Measurements from ENCODE around the gene UTF1.
A peak's percentile ranks its signal among the peaks of the same experiment; 100 is the strongest.
"Not testable (repeated sequence)": the region's sequence is repeated elsewhere in the genome, so short reads cannot be mapped to it uniquely, and the experiment has no call there.

The UTF1 gene

GRCh38 chr10:133229265-133230043 lies 563 bp upstream of the UTF1 start:
- peak in 1 of 5 donors; percentile 8 for DNase-seq

DNA sequence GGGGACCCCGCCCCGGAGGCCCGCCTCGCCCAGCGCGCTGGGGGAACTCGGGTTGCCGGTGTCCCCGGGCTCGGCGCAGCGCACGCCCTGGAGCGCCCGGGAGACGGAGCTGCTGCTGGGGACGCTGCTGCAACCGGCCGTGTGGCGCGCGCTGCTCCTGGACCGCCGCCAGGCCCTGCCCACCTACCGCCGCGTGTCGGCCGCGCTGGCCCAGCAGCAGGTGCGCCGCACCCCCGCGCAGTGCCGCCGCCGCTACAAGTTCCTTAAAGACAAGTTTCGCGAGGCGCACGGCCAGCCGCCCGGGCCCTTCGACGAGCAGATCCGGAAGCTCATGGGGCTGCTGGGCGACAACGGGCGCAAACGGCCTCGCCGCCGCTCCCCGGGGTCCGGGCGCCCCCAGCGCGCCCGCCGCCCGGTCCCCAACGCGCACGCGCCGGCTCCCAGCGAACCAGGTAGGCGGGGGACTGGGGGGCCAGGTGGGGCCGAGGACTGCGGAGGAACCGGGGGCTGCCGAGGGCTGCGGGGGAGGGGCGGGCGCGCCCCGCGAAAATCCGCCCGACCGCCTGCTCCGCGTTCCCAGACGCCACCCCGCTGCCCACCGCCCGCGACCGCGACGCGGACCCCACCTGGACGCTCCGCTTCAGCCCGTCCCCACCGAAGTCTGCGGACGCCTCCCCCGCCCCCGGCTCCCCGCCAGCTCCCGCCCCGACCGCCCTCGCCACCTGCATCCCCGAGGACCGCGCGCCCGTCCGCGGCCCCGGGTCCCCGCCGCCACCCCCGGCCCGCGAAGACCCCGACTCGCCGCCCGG lies 574 bp downstream of the UTF1 start:
- no peak for DNase-seq

DNA sequence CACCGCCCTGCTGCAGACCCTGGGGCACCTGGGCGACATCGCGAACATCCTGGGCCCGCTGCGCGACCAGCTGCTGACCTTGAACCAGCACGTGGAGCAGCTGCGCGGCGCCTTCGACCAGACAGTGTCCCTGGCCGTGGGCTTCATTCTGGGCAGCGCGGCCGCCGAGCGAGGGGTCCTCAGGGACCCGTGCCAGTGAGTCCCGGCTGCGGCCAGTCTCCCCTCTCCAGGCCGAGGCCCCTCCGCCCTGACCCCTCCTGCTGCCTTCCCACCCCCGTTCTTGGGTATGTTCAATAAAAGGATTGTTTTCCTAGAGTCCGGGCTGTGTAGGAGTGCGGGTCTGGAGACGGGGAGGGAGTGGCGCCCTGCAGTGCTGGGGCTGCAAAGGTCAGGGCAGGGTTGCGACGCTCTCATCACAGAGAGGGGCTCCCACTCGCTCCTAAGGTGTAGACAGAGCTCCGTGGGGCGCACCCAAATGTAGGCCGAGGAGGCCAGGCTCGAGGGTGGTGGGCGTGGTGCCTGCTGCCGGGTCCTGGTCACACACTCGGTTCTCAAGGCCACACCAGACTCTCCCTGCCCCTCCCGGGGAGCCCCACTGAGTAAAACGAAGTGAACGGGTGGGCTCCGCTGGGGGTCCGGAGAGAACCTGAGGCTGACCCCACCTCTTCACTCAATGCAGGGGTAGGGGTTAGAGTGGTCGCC lies 1.4 kb downstream of the UTF1 start:
- no peak for DNase-seq

DNA sequence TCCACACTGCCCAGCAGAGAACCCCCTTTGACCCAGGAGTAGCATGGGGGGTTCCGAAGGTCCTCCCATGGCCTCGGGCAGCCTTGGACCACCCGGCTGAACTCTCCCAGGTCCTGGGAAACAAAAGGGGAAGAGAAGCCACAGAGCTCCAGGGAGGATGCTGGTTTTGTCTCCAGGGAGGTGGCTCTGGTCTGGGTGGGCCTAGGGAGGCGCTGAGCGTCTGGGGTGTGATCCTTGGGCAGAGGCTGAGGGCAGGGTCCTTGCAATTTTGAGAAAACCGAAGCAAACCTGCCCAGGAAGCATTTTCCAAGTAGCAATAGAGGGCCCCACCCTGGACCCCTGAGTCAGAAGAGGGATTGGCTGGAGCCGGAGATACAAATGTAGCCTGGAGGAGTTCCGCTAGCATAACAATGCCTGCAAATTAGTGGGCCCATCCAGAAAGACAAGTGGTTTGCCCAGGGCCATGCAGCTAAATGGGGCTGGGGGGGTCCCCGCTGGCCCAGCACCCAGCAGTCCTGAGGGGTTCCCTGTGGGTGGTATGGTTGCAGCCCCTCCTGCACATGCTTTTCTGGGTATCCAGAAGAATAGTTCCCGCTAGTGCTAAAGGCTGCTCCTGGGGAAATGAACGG lies 2.0 kb downstream of the UTF1 start:
- no peak for DNase-seq

DNA sequence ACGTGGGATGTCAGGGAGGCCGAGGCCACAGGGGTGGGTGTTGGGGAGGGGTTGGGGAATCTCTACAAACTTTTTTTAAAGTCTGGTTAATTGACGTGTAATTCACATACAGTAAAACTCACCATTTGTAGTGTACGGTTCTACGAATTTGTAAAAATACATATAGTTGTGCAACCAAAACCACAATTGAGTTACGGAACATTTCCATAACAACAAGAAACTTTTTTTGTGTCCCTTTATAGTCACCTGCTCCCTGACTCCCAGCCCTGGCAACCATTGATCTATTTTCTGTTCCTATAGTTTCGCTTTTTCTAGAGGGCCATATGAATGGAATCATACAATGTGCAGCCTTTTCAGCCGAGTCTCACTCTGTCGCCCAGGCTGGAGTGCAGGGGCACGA lies 4.8 kb downstream of the UTF1 start:
- DNase-seq: not testable (repeated sequence)

DNA sequence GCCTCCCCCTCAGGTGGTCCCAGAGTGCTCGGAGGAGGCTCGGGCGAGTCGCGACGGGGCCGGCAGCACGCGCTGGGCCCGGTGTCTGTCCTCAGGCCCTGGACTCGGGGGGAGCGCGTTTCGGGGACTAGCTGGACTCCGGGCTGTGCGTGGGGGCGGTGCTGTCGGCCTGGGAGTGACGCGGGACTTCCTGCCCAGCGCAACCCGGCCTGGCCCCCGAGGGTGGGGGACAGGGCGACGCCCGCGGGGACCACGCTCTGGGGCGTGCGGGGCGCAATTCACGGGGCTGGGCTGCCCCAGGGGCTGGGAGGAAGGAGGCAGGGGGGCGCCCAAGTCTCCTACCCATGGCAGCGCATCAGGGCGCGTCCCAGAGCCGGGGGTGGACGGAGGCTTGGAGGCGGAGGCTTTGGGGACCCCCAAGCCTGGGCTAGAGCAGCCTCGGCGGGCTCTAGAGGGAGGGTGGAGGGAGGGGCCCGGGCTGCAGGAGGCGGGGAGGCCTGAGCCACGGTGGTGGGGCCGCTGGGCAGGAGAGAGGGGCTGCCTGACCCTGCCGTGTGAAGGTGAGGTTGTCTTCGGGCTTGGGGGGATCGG lies 5.3 kb downstream of the UTF1 start:
- DNase-seq: no peak

- no peak for DNase-seq
Observed at GRCh38 chr10:133235932-133236331, 5.9 kb downstream of the UTF1 start.

DNA sequence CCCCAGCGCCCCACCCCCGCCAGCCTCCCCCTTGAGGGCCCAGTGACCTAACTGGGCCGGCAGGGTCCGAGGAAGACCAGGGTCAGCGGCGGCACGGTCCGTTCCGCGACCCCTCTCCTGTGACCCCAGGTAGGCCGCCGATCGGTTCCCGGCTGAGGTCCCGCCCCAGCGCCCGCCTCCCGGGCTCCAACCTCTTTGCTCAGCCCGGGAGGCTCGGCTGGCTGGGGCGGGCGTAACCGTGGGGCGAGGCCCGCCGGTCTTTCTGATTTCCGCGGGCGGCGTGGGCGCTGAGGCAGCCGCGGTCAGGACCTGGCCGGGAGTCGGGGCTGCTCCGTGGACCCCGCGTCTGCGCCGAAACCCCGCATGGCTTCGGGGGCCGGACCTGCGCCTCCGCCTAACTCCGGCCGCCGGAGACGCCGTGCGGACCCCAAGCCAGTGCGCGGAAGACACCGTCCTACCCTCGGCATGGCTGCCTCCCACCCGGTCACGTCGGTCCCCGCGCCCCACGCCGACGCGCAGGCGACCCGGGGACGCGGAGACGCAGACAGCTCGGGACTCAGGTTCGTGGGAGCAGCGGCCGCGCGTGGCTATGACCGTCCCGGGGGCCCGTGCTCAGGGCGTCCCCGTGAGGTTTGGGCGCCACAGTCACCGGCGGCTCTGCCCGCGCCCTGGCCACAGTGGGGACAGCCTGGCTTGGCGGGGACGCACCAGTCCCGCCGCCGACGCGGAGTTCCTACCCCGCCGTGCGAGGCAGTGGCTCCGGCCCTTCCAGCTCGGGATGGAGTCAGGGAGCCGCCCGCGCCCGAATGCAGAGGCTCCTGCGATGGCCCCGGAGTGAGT lies 6.6 kb downstream of the UTF1 start:
- DNase-seq: no peak

DNA sequence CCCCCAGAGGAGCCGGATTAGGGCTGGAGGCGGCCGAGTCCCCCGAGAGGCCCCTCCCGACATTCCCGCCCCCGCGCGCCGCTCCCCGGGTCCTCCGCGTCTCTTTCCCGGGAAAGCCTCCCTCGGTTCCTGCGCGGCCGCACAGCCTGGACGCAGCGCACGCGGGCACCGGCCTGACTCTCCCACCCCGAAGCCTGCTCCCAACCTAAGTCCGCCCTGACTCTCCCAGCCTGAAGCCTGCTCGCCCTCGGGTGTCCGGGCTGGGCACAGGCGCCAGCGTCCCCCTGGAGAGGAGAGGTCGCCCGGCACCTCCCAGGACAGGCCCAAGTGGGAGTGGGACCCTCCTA lies 7.2 kb downstream of the UTF1 start:
- no peak for DNase-seq

GRCh38 chr10:133237588-133238465 lies 7.8 kb downstream of the UTF1 start, which contains the start of gene VENTX:
Gene VENTX (plus strand): TSS chr10:133237855. CDS start chr10:133237915, 60 bp downstream.
- no peak for DNase-seq

- DNase-seq: no peak
Observed at GRCh38 chr10:133238466-133238804, 8.4 kb downstream of the UTF1 start.

DNA sequence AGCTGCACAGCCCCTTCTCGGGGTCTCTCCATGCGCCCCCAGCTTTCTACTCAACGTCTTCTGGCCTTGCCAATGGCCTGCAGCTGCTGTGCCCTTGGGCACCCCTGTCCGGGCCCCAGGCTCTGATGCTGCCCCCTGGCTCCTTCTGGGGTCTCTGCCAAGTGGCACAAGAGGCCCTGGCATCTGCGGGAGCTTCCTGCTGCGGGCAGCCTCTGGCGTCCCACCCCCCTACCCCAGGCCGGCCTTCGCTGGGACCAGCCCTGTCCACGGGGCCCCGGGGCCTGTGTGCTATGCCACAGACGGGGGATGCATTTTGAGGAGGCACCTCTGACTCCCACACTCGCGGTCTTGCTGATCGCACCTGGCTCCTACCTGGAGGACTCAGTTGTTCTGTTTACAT lies 10.0 kb downstream of the UTF1 start:
- DNase-seq: no peak

DNA sequence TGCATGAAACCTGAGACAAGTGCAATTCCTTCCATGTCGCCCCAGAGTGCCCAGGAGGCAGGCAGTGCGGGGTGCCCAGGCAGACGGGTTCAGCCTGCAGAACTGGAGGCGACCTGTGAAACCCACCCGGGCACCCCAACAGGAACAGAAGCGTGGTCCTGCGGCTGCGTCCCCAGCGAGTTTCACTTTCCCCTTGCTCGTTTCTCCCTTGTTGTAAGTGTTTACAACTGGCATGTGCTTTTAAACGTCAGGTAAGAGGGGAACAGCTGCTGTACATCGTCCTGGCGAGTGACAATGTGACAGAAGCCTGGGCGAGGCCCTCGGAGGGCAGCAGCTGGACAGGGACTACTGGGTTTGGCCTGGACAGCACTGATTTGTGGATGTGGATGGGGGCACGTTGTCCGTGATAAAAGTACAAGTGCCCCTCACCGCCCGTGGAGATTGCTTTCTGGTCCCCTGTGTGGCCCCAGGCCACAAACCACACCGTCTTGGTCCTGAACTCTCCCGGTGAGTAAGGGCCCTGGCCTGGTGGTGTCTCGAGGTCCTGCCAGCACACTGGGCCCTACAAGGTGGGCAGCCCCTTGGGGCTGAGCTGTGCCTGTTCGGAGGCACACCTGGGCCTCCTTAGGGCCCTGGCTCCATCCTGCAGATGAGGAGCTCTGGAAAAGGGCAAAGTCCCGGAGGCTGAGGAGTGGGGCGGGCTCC lies 11.6 kb downstream of the UTF1 start:
- DNase-seq: no peak

- no peak for DNase-seq
Observed at GRCh38 chr10:133242611-133243356, 12.8 kb downstream of the UTF1 start.

DNA sequence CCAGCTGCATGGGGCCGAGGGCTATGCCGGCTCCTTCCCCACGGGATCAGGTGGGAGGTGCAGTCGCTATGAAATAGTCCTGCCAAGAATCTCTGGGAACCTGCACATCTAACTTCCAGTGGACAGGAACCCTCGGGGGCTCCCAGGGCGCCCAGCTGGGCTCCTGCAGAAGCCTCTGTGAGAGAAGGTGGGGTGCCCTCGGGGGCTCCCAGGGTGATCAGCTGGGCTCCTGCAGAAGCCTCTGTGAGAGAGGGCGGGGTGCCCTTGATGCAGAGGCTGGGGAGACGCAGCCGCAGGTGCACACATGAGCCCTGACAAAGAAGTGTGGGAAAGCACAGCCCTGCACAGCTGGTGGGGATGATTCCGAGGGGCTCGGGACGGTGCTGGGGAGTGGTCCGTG lies 13.6 kb downstream of the UTF1 start:
- DNase-seq: no peak

DNA sequence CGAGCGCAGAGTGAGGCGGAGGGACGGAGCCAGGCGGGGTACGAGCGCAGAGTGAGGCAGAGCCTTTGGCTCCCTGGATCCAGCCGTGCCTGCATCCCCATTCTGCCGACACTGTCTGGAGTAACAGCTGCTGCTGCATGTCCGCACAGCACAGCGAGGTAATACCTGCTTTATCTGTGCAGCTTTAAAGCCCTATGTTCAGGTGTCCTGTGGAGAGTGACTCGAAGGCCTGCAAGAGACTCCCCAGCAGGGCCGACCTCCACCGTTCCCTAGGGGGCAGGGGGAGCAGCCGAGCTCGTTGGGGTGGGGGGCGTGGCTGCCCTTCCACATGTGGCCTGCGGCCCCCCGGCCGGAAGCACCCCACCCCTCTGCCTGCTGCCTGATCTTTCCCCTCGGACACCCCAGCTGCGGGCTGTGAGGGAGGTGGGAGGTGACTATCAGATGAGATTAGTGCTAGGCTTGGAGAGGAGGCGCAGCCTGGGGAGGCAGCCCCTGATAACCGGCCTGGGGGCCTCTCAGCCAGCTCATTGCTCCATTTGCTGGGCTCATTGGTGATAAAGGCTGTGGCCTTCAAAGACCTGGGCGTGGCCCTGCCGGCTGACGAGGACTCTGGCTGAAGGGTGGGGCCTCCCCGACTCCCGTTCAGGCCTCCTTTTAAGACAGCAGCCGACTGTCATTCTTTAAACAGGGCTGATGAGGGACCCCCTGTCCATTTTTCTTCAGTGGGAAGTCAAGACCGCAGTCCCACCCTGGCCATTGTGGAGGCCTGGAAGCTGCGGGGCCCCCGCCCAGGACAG lies 15.6 kb downstream of the UTF1 start:
- DNase-seq: no peak

GRCh38 chr10:133246236-133246626 lies 16.2 kb downstream of the UTF1 start:
- DNase-seq: no peak

DNA sequence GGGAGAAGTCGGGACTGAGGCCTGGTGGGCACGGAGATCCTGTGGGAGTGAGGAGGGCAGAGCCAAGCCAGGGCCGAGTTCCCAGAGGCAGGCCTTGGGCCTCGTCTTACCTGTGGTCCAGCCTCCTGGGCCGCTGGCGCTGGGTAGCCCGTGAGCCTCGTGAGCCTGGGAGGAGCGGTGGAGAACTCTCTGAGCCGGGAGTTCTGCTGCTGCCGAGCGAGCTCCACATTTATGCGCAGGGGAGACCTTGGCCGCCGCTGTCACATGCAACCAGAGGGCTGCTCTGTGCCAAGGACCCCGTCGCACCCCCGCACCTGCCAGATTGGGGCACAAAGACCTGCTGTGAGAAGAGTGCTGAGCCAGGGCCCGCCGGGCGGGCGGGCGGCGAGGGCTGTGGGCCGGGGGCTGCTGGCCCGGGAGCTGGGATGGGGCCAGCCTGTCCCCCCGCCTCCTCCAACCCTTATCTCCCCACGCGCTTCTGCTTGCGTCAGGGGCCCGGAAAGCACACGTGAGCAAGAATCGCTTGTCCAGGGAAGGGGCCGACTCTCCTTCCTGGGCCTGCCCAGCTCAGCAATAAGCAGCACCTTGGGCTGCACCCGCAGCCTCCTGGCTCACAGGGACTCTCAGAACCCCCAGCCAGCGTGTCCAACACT lies 17.8 kb downstream of the UTF1 start:
- no peak for DNase-seq
